Gastrocnemius medialis (tissue), 4 donors: ENCODE data around the gene MPDU1.

Experiments used
- CTCF ChIP-seq, 5 experiments: fragments of 450-650 bp in 3 of 5; fragments of 200-600 bp in 2 of 5; sonication (generic) in 2 of 5; IDR thresholded peaks in 4 of 5; conservative IDR thresholded peaks in 1 of 5; 1 replicate in 4 of 5; 2 replicates in 1 of 5; pipeline ENCODE4 v1.5.1; 2016 to 2019; ENCODE audit warnings: antibody characterized with exemption in 5 of 5, mild to moderate bottlenecking in 3 of 5, moderate library complexity in 3 of 5
- POLR2A ChIP-seq, 2 donors: fragments of 450-650 bp; IDR thresholded peaks; one replicate each; pipeline ENCODE4 v1.6.1; 2017; ENCODE audit warnings: antibody characterized with exemption in 2 of 2, mild to moderate bottlenecking in 2 of 2, moderate library complexity in 2 of 2

- peak in 2 of 5 experiments; percentile 17 to 39 for TF ChIP-seq CTCF (IDR thresholded peaks at IDR 0.05 in 4 of 5, conservative IDR thresholded peaks at IDR 0.05 in 1 of 5)
- TF ChIP-seq POLR2A (IDR thresholded peaks at IDR 0.05), result peak in 1 of 2 donors; percentile 28
Measured at GRCh38 chr17:7548585-7549400, 34.9 kb upstream of the MPDU1 start, which contains the start of gene TNFSF12.
